Smooth muscle cell of the pulmonary artery (primary cell): ENCODE results near the gene SYT13. TPM values are rescaled to one million over a fixed set of nuclear protein-coding genes. Genes with fewer than 3 reads are reported as not detected.

ENCODE experiments used
- total RNA-seq: library from RNA; depleted of rRNA; stranded (reverse); fragments of >200 nt; gene quantifications from 2 replicates; pipeline ENCODE4 v1.2.3, GENCODE V29; 2014

Gene SYT13, protein sequence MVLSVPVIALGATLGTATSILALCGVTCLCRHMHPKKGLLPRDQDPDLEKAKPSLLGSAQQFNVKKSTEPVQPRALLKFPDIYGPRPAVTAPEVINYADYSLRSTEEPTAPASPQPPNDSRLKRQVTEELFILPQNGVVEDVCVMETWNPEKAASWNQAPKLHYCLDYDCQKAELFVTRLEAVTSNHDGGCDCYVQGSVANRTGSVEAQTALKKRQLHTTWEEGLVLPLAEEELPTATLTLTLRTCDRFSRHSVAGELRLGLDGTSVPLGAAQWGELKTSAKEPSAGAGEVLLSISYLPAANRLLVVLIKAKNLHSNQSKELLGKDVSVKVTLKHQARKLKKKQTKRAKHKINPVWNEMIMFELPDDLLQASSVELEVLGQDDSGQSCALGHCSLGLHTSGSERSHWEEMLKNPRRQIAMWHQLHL
- under 0.01 TPM in 1 of 2 replicates, not detected in the other for total RNA-seq

DNA sequence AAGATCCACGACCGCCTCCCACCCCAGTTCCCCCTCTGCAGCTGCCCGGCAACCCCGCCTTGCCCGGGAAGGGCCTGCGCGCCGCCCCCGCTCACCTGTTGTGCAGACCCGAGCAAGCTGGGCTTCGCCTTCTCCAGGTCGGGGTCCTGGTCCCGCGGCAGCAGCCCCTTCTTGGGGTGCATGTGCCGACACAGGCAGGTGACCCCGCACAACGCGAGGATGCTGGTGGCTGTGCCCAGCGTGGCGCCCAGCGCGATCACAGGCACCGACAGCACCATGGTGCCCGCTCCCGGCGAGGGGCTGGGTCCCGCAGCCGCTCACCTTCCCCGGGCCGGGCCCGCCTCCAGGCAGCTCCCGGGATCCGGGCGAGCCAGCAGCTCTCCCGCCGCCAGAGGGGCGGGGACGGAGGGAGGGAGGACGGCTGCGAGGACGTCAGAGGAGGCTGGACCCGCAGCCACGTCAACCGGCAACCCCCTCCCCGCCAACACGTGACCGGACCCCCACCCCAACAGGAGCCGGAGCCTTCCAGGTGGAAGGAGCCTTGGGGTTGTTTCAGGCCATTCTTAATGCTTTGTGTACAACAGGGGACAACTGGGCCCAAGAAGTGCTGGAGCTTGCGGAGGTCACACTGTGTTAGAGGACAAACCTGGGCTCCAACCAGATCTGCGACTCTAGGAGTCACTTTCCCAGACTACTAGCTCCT, at the start of gene SYT13:
Gene SYT13, minus strand, starts transcription at position 412 of the 703 bp plus-strand sequence. Its CDS starts 134 bp downstream, at position 278.

Other genes starting within 250 kb of the SYT13 start
- 9.1 and 11.0 TPM in 2 replicates for gene PRDM11, start 139.7 kb downstream of the SYT13 start, total RNA-seq